Esophagus squamous epithelium (tissue), 5 donors: Measurements from ENCODE around the gene ERVMER34-1. TPM values are rescaled to one million over a fixed set of nuclear protein-coding genes. Genes with fewer than 3 reads are reported as not detected.

Source experiments
- DNase-seq: peaks from one replicate; lab custom pipeline; 2025; lab: John Stamatoyannopoulos, UW
- H3K27ac ChIP-seq, 4 donors: fragments of 200-600 bp; sonication (generic); one replicate each; pipeline ENCODE4 v1.5.1; 2016 to 2019; ENCODE audit warnings: mild to moderate bottlenecking in 1 of 4
- H3K27me3 ChIP-seq, 4 donors: fragments of 200-600 bp; sonication (generic); 1 replicate in 3 of 4; 2 replicates in 1 of 4; pipeline versions ENCODE4 v1.5.1 to v1.6.0; 2017 to 2021; ENCODE audit warnings: antibody characterized with exemption in 1 of 4
- H3K36me3 ChIP-seq, 3 donors: fragments of 200-600 bp; sonication (generic); one replicate each; pipeline ENCODE4 v1.5.1; 2016 to 2019
- H3K4me1 ChIP-seq, 3 donors: fragments of 200-600 bp; sonication (generic); one replicate each; pipeline ENCODE4 v1.5.1; 2017 to 2019
- H3K4me3 ChIP-seq, 4 donors: fragments of 200-600 bp; sonication (generic); 1 replicate in 3 of 4; 2 replicates in 1 of 4; pipeline ENCODE4 v1.5.1; 2016 to 2019; ENCODE audit warnings: mild to moderate bottlenecking in 2 of 4, moderate library complexity in 1 of 4
- H3K9me3 ChIP-seq, 3 donors: fragments of 200-600 bp; sonication (generic); one replicate each; pipeline ENCODE4 v1.5.1; 2016 to 2019
- POLR2A ChIP-seq, 4 donors: fragments of 450-650 bp; IDR thresholded peaks; one replicate each; pipeline ENCODE4 v1.6.1; 2017; ENCODE audit warnings: antibody characterized with exemption in 4 of 4, mild to moderate bottlenecking in 4 of 4, moderate library complexity in 3 of 4
- WGBS, 2 donors: methylation state at CpG; one replicate each; pipeline ENCODE4 v1.1.5; 2018; 5-methylcytosine and 5-hydroxymethylcytosine counted together
- intact Hi-C: fragments of 100-400 bp; cut with DNase I; formaldehyde crosslinking; loops from one replicate; pipeline ENCODE4 v1.15.0; 2022
- total RNA-seq, 4 donors: library from RNA; depleted of rRNA; stranded (reverse); fragments of >200 nt; gene quantifications; one replicate each; pipeline ENCODE4 v1.1.0, GENCODE V29; 2016
- TF ChIP-seq, protein P1 (sequence below), 6 experiments: fragments of 450-650 bp in 4 of 6; fragments of 200-600 bp in 2 of 6; sonication (generic) in 2 of 6; IDR thresholded peaks; one replicate each; pipeline ENCODE4 v1.5.1; 2016 to 2019; ENCODE audit warnings: antibody characterized with exemption in 6 of 6, mild to moderate bottlenecking in 4 of 6, moderate library complexity in 4 of 6
- donor health status: DM: yes; HTN: yes; CAD: no.

The ERVMER34-1 gene
- total RNA-seq, 4 donors from 2014 or later: 0.91 to 5.2 (median 2.1) TPM

- Histone ChIP-seq H3K9me3 (no peaks in the 10 kb centered on the region), H3K27me3 (no peaks in the 10 kb centered on the region), H3K27ac (peak overlapping the region; percentile 85 to 99 (median 96)), H3K4me3 (peak overlapping the region in 1 of 4 donors; percentile 3), H3K36me3 (peaks cover 0 to 29% (median 6%) of the 10 kb centered on the region in 3 donors), H3K4me1 (peaks cover 5 to 45% (median 20%) of the 10 kb centered on the region in 3 donors)
- intact Hi-C loops: no loop called here
- WGBS, 2 donors: 36 to 70% methylated on average over 1 of the region's 1 CpG
- TF ChIP-seq, protein P1, sequence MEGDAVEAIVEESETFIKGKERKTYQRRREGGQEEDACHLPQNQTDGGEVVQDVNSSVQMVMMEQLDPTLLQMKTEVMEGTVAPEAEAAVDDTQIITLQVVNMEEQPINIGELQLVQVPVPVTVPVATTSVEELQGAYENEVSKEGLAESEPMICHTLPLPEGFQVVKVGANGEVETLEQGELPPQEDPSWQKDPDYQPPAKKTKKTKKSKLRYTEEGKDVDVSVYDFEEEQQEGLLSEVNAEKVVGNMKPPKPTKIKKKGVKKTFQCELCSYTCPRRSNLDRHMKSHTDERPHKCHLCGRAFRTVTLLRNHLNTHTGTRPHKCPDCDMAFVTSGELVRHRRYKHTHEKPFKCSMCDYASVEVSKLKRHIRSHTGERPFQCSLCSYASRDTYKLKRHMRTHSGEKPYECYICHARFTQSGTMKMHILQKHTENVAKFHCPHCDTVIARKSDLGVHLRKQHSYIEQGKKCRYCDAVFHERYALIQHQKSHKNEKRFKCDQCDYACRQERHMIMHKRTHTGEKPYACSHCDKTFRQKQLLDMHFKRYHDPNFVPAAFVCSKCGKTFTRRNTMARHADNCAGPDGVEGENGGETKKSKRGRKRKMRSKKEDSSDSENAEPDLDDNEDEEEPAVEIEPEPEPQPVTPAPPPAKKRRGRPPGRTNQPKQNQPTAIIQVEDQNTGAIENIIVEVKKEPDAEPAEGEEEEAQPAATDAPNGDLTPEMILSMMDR (IDR thresholded peaks at IDR 0.05): no peak
- TF ChIP-seq POLR2A (IDR thresholded peaks at IDR 0.05): no peak
- DNase-seq: no peak
These were observed 40.0 kb downstream of the ERVMER34-1 start for GRCh38 chr4:52711272-52711671.

- Histone ChIP-seq H3K4me1 (peaks cover 5 to 27% (median 11%) of the 10 kb centered on the region in 3 donors), H3K36me3 (peaks cover 0 to 8% (median 0%) of the 10 kb centered on the region in 3 donors), H3K4me3 (no peak overlapping the region), H3K27ac (no peak overlapping the region), H3K9me3 (no peaks in the 10 kb centered on the region), H3K27me3 (no peaks in the 10 kb centered on the region)
- DNase-seq: no peak
- TF ChIP-seq, protein P1 (IDR thresholded peaks at IDR 0.05): no peak
- no peak for TF ChIP-seq POLR2A (IDR thresholded peaks at IDR 0.05)
- intact Hi-C loops: no loop called here
These were observed 42.1 kb downstream of the ERVMER34-1 start for GRCh38 chr4:52709155-52709554.

GRCh38 chr4:52704661-52705060 is 46.6 kb downstream of the ERVMER34-1 start:
- no peak for DNase-seq
- Histone ChIP-seq H3K4me3 (no peak overlapping the region), H3K9me3 (no peaks in the 10 kb centered on the region), H3K36me3 (no peaks in the 10 kb centered on the region), H3K4me1 (no peaks in the 10 kb centered on the region), H3K27ac (no peak overlapping the region), H3K27me3 (no peaks in the 10 kb centered on the region)
- 72 to 84% methylated on average over 3 of the region's 3 CpGs for WGBS, 2 donors
- no peak for TF ChIP-seq POLR2A (IDR thresholded peaks at IDR 0.05)
- TF ChIP-seq, protein P1 (IDR thresholded peaks at IDR 0.05): no peak
- intact Hi-C loops: no loop called here

- H3K27ac ChIP-seq: no peak overlapping the region
- WGBS, 2 donors: 15 to 22% methylated on average over 1 of the region's 1 CpG
- no peaks in the 10 kb centered on the region for H3K36me3 ChIP-seq
- no peaks in the 10 kb centered on the region for H3K27me3 ChIP-seq
- no peak for DNase-seq
- intact Hi-C loops: no loop called here
- no peak overlapping the region for H3K4me3 ChIP-seq
- H3K4me1 ChIP-seq: no peaks in the 10 kb centered on the region
- no peaks in the 10 kb centered on the region for H3K9me3 ChIP-seq
- TF ChIP-seq, protein P1 (IDR thresholded peaks at IDR 0.05): no peak
- TF ChIP-seq POLR2A (IDR thresholded peaks at IDR 0.05): no peak
These were observed 47.1 kb downstream of the ERVMER34-1 start for GRCh38 chr4:52704133-52704532.

DNA sequence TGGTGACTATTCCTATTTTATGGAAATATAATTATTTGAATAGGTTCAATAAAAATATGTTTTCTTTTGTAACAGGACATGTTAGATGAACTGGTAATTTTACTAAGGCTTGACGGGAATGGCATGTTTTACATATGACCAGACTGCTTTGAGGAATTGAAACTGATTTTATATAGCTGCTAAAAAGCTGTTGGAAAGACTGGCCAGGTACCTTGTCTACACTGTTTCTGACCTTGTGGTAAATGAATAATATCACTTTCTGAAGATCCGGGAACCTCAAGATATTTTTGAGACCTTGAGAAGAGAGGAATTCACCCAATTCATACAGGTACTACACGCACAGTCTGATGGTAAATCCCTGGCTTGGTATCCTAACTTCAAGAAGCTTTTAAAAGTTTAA is 50.0 kb downstream of the ERVMER34-1 start:
- no peaks in the 10 kb centered on the region for H3K4me1 ChIP-seq
- no peaks in the 10 kb centered on the region for H3K9me3 ChIP-seq
- H3K36me3 ChIP-seq: no peaks in the 10 kb centered on the region
- no peak overlapping the region for H3K27ac ChIP-seq
- TF ChIP-seq, protein P1 (IDR thresholded peaks at IDR 0.05): no peak
- TF ChIP-seq POLR2A (IDR thresholded peaks at IDR 0.05): no peak
- intact Hi-C loops: no loop called here
- H3K27me3 ChIP-seq: no peaks in the 10 kb centered on the region
- WGBS, 2 donors: 68 to 88% methylated on average over 3 of the region's 3 CpGs
- DNase-seq: no peak
- H3K4me3 ChIP-seq: no peak overlapping the region
